ENCODE measurements around the gene ATXN2.
A peak's percentile ranks its signal among the peaks of the same experiment; 100 is the strongest.

Gene ATXN2

DNA sequence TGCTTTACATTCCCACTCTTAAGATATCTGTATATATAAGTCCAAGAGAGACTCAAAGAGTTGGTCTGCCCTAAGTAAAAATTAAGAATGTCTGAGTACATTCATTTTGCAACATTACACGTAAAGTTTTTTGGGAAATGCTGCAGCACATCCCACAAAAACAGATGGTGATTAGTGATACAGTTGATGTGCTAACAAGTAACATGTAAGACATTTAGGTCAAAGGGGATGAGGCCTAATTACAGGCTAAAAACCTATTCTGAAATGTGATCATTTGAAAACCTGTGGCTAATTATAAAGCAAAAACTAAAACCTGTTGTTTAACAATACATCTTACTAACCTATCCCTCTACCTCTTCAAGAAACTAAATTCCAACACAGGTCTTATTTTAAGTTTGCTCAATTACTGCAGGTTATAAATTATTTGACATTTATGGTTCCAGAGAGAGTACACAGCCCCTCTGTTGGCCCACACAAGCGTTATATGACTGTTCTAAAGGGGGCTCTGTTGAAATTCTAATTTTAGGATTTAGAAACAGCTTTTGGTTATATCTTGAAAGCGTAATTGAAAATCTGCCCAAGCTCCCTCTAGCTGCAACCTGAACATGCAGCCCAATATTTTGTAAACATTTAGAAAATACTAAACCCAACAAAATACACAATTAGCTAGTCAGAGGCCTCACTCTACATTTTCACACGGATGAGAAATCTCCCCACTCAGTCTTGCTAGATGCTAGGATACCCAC lies 43.7 kb upstream of the ATXN2 start:
- no peak for TF ChIP-seq ZC3H10 (CRISPR knock-in tag; IDR thresholded peaks at IDR 0.05)
- no peak for TF ChIP-seq SNAI2 (CRISPR knock-in tag; IDR thresholded peaks at IDR 0.05)
- TF ChIP-seq ISL1 (CRISPR knock-in tag; IDR thresholded peaks at IDR 0.05), result no peak
- ATAC-seq, result no peak

DNA sequence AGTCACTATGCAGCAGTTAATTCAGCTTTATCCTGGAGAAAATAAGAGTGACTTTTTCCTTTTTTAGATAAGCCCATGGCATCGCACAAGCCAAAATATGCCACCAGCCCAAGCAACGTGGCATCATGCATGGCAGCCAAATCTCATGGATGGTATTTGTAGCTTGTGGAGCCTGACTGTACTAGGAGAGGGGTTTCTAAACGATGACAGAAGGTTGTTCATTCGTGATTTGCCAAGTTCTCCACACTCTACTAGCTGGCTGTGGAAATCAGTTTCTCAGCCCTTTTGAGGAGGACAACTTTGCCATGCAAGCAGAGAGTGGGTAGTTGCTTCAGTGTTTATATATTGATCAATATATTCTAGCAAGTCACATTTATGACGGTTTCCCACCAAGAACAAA lies 41.4 kb upstream of the ATXN2 start:
- ATAC-seq, result no peak
- TF ChIP-seq PPARA (CRISPR knock-in tag; IDR thresholded peaks at IDR 0.05; ENCODE audit: borderline replicate concordance) (no peak), TCF4 (CRISPR knock-in tag; IDR thresholded peaks at IDR 0.05; ENCODE audit: borderline replicate concordance) (no peak)
- TF ChIP-seq, protein P1, sequence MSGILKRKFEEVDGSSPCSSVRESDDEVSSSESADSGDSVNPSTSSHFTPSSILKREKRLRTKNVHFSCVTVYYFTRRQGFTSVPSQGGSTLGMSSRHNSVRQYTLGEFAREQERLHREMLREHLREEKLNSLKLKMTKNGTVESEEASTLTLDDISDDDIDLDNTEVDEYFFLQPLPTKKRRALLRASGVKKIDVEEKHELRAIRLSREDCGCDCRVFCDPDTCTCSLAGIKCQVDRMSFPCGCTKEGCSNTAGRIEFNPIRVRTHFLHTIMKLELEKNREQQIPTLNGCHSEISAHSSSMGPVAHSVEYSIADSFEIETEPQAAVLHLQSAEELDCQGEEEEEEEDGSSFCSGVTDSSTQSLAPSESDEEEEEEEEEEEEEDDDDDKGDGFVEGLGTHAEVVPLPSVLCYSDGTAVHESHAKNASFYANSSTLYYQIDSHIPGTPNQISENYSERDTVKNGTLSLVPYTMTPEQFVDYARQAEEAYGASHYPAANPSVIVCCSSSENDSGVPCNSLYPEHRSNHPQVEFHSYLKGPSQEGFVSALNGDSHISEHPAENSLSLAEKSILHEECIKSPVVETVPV (CRISPR knock-in tag; IDR thresholded peaks at IDR 0.05), result no peak

DNA sequence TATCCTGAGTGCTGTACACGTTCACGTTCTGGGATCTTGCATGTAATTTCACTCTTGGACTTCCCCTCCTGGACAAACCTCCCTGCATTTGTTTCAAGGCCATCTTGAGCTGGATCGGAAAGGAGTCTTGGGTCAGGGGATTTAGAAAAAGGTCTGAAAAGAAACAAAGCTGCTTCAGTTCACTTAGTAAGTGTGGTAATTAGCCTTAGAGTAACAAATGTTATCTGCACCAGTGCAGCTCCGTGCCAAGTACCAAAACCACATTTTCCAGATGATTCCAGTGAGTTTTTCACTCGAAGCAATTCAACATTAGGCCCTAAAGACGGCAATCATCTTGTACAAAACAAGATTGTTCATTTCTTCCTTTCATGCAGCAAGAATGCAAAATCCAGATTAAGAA lies 39.4 kb upstream of the ATXN2 start:
- TF ChIP-seq TOX (CRISPR knock-in tag; IDR thresholded peaks at IDR 0.05; ENCODE audit: borderline replicate concordance), result no peak
- no peak for TF ChIP-seq ESRRG (CRISPR knock-in tag; IDR thresholded peaks at IDR 0.05)
- TF ChIP-seq ZNF70 (CRISPR knock-in tag; IDR thresholded peaks at IDR 0.05), result no peak
- TF ChIP-seq, protein P2, sequence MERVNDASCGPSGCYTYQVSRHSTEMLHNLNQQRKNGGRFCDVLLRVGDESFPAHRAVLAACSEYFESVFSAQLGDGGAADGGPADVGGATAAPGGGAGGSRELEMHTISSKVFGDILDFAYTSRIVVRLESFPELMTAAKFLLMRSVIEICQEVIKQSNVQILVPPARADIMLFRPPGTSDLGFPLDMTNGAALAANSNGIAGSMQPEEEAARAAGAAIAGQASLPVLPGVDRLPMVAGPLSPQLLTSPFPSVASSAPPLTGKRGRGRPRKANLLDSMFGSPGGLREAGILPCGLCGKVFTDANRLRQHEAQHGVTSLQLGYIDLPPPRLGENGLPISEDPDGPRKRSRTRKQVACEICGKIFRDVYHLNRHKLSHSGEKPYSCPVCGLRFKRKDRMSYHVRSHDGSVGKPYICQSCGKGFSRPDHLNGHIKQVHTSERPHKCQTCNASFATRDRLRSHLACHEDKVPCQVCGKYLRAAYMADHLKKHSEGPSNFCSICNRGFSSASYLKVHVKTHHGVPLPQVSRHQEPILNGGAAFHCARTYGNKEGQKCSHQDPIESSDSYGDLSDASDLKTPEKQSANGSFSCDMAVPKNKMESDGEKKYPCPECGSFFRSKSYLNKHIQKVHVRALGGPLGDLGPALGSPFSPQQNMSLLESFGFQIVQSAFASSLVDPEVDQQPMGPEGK (CRISPR knock-in tag; IDR thresholded peaks at IDR 0.05; ENCODE audit: borderline replicate concordance), result no peak
- no peak for TF ChIP-seq SNAI2 (CRISPR knock-in tag; IDR thresholded peaks at IDR 0.05)
- no peak for TF ChIP-seq CSDC2 (CRISPR knock-in tag; IDR thresholded peaks at IDR 0.05)
- TF ChIP-seq ARNTL (CRISPR knock-in tag; IDR thresholded peaks at IDR 0.05; ENCODE audit: borderline replicate concordance, low read depth), result no peak
- TF ChIP-seq, protein P3, sequence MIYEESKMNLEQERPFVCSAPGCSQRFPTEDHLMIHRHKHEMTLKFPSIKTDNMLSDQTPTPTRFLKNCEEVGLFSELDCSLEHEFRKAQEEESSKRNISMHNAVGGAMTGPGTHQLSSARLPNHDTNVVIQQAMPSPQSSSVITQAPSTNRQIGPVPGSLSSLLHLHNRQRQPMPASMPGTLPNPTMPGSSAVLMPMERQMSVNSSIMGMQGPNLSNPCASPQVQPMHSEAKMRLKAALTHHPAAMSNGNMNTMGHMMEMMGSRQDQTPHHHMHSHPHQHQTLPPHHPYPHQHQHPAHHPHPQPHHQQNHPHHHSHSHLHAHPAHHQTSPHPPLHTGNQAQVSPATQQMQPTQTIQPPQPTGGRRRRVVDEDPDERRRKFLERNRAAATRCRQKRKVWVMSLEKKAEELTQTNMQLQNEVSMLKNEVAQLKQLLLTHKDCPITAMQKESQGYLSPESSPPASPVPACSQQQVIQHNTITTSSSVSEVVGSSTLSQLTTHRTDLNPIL (CRISPR knock-in tag; IDR thresholded peaks at IDR 0.05; ENCODE audit: low read depth), result no peak
- no peak for TF ChIP-seq ZC3H10 (CRISPR knock-in tag; IDR thresholded peaks at IDR 0.05)
- no peak for TF ChIP-seq GLIS3 (CRISPR knock-in tag; IDR thresholded peaks at IDR 0.05)
- no peak for ATAC-seq

DNA sequence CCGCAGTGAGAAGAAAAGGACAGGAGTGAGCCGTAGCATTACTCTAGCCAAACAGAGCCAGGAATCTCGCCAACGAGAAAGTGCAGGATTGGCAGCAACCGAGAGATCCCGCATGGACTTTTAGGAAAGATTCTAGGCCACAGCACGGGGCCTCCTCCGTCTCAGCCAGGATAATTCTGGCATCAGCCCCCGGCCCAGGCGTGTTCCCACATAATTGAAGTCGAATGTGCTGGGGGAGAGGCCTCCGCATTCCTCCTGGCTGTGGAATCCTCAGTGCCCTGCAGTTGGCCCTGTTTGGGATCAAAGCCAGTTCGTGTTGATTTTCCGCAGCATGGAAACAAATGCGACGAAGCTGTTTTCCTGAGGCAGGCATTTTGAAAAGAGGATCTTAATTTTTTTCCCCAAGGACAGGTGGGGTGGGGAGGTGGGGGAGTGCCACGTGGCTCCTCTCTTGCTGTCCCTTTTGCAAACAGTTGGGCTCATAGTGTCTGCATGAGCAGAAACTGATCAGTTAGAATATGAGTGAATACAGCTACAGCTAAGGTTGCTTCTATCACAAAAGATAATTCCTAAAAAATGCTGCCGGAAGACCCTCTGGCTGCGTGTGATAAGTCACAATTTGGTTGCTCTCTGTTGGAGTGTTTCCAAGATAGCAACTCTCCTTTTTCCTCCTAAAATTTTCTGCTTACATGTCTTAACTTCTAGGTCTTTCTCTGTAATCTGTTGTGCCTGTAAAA lies 37.3 kb upstream of the ATXN2 start:
- peak; percentile 89 for ATAC-seq
- TF ChIP-seq BACH2 (CRISPR knock-in tag; IDR thresholded peaks at IDR 0.05; ENCODE audit: borderline replicate concordance) (no peak), RARB (CRISPR knock-in tag; IDR thresholded peaks at IDR 0.05) (no peak), GLIS3 (CRISPR knock-in tag; IDR thresholded peaks at IDR 0.05) (0 out of 2 replicates have a peak, but pooled peaks have one; percentile 36), TOX (CRISPR knock-in tag; IDR thresholded peaks at IDR 0.05; ENCODE audit: borderline replicate concordance) (no peak), ZNF8 (CRISPR knock-in tag; IDR thresholded peaks at IDR 0.05) (no peak), CSDC2 (CRISPR knock-in tag; IDR thresholded peaks at IDR 0.05) (peak; percentile 73; the same call in 1 of the 2 replicates), TCF4 (CRISPR knock-in tag; IDR thresholded peaks at IDR 0.05; ENCODE audit: borderline replicate concordance) (no peak), ZNF70 (CRISPR knock-in tag; IDR thresholded peaks at IDR 0.05) (no peak), PPARA (CRISPR knock-in tag; IDR thresholded peaks at IDR 0.05; ENCODE audit: borderline replicate concordance) (no peak), ZNF565 (CRISPR knock-in tag; conservative IDR thresholded peaks at IDR 0.05; ENCODE audit: low read depth) (no peak), SNAI2 (CRISPR knock-in tag; IDR thresholded peaks at IDR 0.05) (0 out of 2 replicates have a peak, but pooled peaks have one; percentile 9), OSR1 (CRISPR knock-in tag; IDR thresholded peaks at IDR 0.05) (no peak), ISL1 (CRISPR knock-in tag; IDR thresholded peaks at IDR 0.05) (peak; percentile 41; the same call in 1 of the 2 replicates)
- TF ChIP-seq, protein P4, sequence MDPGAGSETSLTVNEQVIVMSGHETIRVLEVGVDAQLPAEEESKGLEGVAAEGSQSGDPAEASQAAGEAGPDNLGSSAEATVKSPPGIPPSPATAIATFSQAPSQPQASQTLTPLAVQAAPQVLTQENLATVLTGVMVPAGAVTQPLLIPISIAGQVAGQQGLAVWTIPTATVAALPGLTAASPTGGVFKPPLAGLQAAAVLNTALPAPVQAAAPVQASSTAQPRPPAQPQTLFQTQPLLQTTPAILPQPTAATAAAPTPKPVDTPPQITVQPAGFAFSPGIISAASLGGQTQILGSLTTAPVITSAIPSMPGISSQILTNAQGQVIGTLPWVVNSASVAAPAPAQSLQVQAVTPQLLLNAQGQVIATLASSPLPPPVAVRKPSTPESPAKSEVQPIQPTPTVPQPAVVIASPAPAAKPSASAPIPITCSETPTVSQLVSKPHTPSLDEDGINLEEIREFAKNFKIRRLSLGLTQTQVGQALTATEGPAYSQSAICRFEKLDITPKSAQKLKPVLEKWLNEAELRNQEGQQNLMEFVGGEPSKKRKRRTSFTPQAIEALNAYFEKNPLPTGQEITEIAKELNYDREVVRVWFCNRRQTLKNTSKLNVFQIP (CRISPR knock-in tag; IDR thresholded peaks at IDR 0.05; ENCODE audit: borderline replicate concordance, low read depth), result no peak
- TF ChIP-seq, protein P5, sequence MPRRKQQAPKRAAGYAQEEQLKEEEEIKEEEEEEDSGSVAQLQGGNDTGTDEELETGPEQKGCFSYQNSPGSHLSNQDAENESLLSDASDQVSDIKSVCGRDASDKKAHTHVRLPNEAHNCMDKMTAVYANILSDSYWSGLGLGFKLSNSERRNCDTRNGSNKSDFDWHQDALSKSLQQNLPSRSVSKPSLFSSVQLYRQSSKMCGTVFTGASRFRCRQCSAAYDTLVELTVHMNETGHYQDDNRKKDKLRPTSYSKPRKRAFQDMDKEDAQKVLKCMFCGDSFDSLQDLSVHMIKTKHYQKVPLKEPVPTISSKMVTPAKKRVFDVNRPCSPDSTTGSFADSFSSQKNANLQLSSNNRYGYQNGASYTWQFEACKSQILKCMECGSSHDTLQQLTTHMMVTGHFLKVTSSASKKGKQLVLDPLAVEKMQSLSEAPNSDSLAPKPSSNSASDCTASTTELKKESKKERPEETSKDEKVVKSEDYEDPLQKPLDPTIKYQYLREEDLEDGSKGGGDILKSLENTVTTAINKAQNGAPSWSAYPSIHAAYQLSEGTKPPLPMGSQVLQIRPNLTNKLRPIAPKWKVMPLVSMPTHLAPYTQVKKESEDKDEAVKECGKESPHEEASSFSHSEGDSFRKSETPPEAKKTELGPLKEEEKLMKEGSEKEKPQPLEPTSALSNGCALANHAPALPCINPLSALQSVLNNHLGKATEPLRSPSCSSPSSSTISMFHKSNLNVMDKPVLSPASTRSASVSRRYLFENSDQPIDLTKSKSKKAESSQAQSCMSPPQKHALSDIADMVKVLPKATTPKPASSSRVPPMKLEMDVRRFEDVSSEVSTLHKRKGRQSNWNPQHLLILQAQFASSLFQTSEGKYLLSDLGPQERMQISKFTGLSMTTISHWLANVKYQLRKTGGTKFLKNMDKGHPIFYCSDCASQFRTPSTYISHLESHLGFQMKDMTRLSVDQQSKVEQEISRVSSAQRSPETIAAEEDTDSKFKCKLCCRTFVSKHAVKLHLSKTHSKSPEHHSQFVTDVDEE (CRISPR knock-in tag; IDR thresholded peaks at IDR 0.05), result 0 out of 2 replicates have a peak, but pooled peaks have one; percentile 30
- TF ChIP-seq, protein P1 (CRISPR knock-in tag; IDR thresholded peaks at IDR 0.05), result no peak
